Thyroid gland (tissue), 4 donors: ENCODE measurements around the gene SAMD3. TPM values are rescaled to one million over a fixed set of nuclear protein-coding genes. Genes with fewer than 3 reads are reported as not detected.

Source experiments
- DNase-seq, 2 donors: peaks; one replicate each; pipeline ENCODE4 v3.0.0-alpha.2; 2019
- H3K27ac ChIP-seq, 3 donors: fragments of 200-600 bp; sonication (generic); 1 replicate in 2 of 3; 2 replicates in 1 of 3; pipeline ENCODE4 v1.5.1; 2016 to 2019; ENCODE audit warnings: mild to moderate bottlenecking in 1 of 3, moderate library complexity in 1 of 3
- H3K27me3 ChIP-seq: fragments of 200-600 bp; sonication (generic); one replicate; pipeline ENCODE4 v1.5.1; 2019
- H3K36me3 ChIP-seq, 2 donors: fragments of 200-600 bp; sonication (generic); one replicate each; pipeline ENCODE4 v1.5.1; 2016 to 2019
- H3K4me1 ChIP-seq, 2 donors: fragments of 200-600 bp; sonication (generic); one replicate each; pipeline ENCODE4 v1.5.1; 2017 to 2019
- H3K4me3 ChIP-seq, 3 donors: fragments of 200-600 bp; sonication (generic); replicated peaks in 1 of 3; 1 replicate in 2 of 3; 2 replicates in 1 of 3; pipeline ENCODE4 v1.5.1; 2016; ENCODE audit warnings: mild to moderate bottlenecking in 1 of 3
- H3K9me3 ChIP-seq: fragments of 200-600 bp; sonication (generic); one replicate; pipeline ENCODE4 v1.5.1; 2017
- POLR2A ChIP-seq, 2 donors: fragments of 450-650 bp; IDR thresholded peaks; one replicate each; pipeline ENCODE4 v1.6.1; 2017; ENCODE audit warnings: antibody characterized with exemption in 2 of 2, mild to moderate bottlenecking in 2 of 2, moderate library complexity in 1 of 2
- WGBS, 2 donors: methylation state at CpG; one replicate each; pipeline ENCODE4 v1.1.5; 2017; 5-methylcytosine and 5-hydroxymethylcytosine counted together
- intact Hi-C: fragments of 100-400 bp; cut with DNase I; formaldehyde crosslinking; loops from one replicate; pipeline ENCODE4 v1.15.1; 2023
- total RNA-seq, 4 donors: library from RNA; depleted of rRNA; stranded (reverse); fragments of >200 nt; gene quantifications; one replicate each; pipeline ENCODE4 v1.2.3, GENCODE V29; 2016
- TF ChIP-seq, protein P1 (sequence below), 6 experiments: fragments of 200-600 bp in 3 of 6; fragments of 450-650 bp in 3 of 6; sonication (generic) in 3 of 6; IDR thresholded peaks; one replicate each; pipeline ENCODE4 v1.5.1; 2016 to 2019; ENCODE audit warnings: antibody characterized with exemption in 6 of 6, mild to moderate bottlenecking in 2 of 6, inconsistent platforms in 1 of 6, moderate library complexity in 1 of 6

SAMD3 gene
- total RNA-seq, 4 donors from 2014 or later: 0.17 to 2.0 TPM; not detected in 2

DNA sequence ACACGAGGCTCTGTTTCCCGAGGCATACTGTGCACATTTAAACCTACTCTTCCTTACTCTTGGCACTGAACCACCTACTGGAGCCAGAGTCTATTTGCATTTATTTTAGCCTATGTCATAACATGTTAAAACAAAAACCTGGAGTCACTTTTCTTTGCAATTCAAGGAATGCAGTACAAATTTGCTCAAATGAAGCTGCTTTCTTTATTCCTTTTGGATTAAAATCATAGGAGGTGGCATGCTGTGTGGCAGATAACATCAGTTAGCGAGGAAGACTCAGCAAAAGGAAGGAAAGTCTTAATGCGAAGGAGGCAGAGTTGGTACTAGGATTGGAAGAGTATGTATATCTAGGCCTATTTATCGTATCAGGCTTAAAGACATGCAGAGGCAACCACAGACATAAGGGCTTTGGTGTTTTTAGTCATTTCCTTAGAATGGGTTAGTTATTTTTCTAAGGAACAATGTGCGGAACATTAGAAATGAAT, 92.9 kb downstream of the SAMD3 start:
- intact Hi-C loops: no loop called here
- DNase-seq: no peak
- no peak for TF ChIP-seq POLR2A (IDR thresholded peaks at IDR 0.05)
- TF ChIP-seq, protein P1, sequence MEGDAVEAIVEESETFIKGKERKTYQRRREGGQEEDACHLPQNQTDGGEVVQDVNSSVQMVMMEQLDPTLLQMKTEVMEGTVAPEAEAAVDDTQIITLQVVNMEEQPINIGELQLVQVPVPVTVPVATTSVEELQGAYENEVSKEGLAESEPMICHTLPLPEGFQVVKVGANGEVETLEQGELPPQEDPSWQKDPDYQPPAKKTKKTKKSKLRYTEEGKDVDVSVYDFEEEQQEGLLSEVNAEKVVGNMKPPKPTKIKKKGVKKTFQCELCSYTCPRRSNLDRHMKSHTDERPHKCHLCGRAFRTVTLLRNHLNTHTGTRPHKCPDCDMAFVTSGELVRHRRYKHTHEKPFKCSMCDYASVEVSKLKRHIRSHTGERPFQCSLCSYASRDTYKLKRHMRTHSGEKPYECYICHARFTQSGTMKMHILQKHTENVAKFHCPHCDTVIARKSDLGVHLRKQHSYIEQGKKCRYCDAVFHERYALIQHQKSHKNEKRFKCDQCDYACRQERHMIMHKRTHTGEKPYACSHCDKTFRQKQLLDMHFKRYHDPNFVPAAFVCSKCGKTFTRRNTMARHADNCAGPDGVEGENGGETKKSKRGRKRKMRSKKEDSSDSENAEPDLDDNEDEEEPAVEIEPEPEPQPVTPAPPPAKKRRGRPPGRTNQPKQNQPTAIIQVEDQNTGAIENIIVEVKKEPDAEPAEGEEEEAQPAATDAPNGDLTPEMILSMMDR (IDR thresholded peaks at IDR 0.05): no peak
- H3K4me1 ChIP-seq: no peaks in the 10 kb centered on the region
- no peak overlapping the region for H3K27ac ChIP-seq
- H3K27me3 ChIP-seq: no peaks in the 10 kb centered on the region
- no peak overlapping the region for H3K4me3 ChIP-seq
- H3K9me3 ChIP-seq: no peaks in the 10 kb centered on the region
- no peaks in the 10 kb centered on the region for H3K36me3 ChIP-seq
- 92 to 94% methylated on average over 6 of the region's 6 CpGs for WGBS, 2 donors

DNA sequence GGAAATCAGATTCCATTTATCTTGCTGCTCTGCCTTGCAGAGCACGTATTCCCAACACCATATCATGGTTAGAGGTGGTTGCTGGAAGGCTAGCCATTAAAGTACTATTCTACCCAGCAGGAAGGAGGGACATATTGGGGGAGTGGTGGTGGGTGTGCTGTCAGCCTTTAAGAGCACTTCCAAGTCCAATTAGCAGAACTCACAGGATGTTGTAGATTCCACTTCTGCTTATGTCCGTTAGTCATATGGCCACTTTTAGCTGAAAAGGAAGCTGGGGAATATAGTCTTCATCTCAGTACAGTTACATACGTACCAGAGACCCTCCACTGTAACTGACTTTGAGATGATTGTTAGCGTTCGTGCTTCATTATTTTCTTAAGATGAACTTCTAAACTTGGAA, 94.4 kb downstream of the SAMD3 start:
- intact Hi-C loops: no loop called here
- no peak overlapping the region for H3K27ac ChIP-seq
- H3K4me1 ChIP-seq: no peaks in the 10 kb centered on the region
- H3K9me3 ChIP-seq: no peaks in the 10 kb centered on the region
- no peak for TF ChIP-seq POLR2A (IDR thresholded peaks at IDR 0.05)
- TF ChIP-seq, protein P1 (IDR thresholded peaks at IDR 0.05): no peak
- H3K27me3 ChIP-seq: no peaks in the 10 kb centered on the region
- no peak for DNase-seq
- WGBS, 2 donors: 91 to 93% methylated on average over 5 of the region's 5 CpGs
- H3K4me3 ChIP-seq: no peak overlapping the region
- no peaks in the 10 kb centered on the region for H3K36me3 ChIP-seq

DNA sequence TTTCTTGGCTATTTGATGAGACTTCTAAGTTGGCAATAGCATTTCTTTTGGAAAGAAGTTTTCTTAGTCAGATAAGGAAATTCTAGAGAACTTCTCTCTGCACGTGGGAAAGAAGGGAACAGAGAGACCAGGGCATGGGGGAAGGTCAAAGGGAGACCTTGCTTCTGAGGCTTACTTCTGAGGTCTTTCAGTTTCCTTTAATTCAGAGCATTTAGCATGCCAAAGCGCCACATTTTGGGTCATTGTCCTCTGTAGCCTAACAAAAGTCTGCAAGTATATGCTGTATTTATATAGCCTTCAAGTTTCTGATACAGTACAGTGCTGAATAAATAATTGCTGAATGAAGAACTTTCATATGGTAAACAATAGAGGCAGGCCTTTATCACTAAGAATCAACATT, 95.6 kb downstream of the SAMD3 start:
- Histone ChIP-seq H3K36me3 (no peaks in the 10 kb centered on the region), H3K4me3 (no peak overlapping the region), H3K27ac (no peak overlapping the region), H3K27me3 (no peaks in the 10 kb centered on the region), H3K9me3 (no peaks in the 10 kb centered on the region), H3K4me1 (no peaks in the 10 kb centered on the region)
- WGBS, 2 donors: 58 to 63% methylated on average over 2 of the region's 2 CpGs
- intact Hi-C loops: no loop called here
- DNase-seq: no peak
- no peak for TF ChIP-seq POLR2A (IDR thresholded peaks at IDR 0.05)
- TF ChIP-seq, protein P1 (IDR thresholded peaks at IDR 0.05): no peak

DNA sequence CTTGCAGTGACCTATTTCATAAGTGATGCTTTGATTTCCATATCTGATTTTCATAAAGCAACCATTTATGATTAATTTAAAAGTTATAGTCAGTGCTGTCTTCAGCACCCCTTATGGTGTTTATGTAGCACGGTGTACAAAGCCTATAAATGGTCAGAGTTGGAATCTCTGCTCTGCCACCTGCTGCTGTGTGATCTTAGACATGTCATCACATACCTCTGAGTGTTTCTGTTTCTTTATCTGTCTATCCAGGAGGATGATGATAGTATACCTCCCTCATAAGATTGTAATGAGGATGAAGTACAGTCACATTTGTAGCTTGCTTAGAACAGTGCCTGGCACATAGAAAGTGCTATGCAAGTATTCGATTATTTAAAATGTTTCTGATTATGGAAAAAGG, 100.5 kb downstream of the SAMD3 start:
- no peaks in the 10 kb centered on the region for H3K4me1 ChIP-seq
- H3K36me3 ChIP-seq: no peaks in the 10 kb centered on the region
- H3K9me3 ChIP-seq: no peaks in the 10 kb centered on the region
- TF ChIP-seq, protein P1 (IDR thresholded peaks at IDR 0.05): no peak
- no peak for TF ChIP-seq POLR2A (IDR thresholded peaks at IDR 0.05)
- DNase-seq: no peak
- no peak overlapping the region for H3K27ac ChIP-seq
- intact Hi-C loops: no loop called here
- 93 to 97% methylated on average over 2 of the region's 2 CpGs for WGBS, 2 donors
- H3K27me3 ChIP-seq: no peaks in the 10 kb centered on the region
- H3K4me3 ChIP-seq: no peak overlapping the region

DNA sequence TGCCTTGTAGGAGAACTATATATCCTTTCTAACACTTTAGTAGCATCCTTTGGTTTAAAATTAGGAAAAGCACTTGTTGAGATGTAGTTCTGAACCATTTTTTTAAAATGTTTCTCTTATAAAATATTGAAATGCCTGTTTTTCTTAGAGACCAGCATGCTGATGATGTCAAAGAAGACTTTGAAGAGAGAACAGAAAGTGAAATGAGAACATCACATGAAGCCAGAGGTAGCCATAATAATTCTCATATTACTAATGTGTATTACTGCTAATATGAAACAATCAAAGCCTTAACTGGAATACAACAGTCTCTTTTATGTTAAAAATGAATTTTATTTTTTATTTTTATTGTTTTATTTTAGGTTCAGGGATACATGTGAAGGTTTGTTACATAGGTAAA, 102.0 kb downstream of the SAMD3 start:
- Histone ChIP-seq H3K4me1 (no peaks in the 10 kb centered on the region), H3K27ac (no peak overlapping the region), H3K36me3 (no peaks in the 10 kb centered on the region), H3K4me3 (no peak overlapping the region), H3K27me3 (no peaks in the 10 kb centered on the region), H3K9me3 (no peaks in the 10 kb centered on the region)
- no peak for DNase-seq
- TF ChIP-seq, protein P1 (IDR thresholded peaks at IDR 0.05): no peak
- no peak for TF ChIP-seq POLR2A (IDR thresholded peaks at IDR 0.05)
- intact Hi-C loops: no loop called here
